ENCODE results near the gene LOXL4. TPM values are rescaled to one million over a fixed set of nuclear protein-coding genes. Genes with fewer than 3 reads are reported as not detected.

LOXL4 gene
- total RNA-seq, 1 donor from 2014 or later, result not detected

DNA sequence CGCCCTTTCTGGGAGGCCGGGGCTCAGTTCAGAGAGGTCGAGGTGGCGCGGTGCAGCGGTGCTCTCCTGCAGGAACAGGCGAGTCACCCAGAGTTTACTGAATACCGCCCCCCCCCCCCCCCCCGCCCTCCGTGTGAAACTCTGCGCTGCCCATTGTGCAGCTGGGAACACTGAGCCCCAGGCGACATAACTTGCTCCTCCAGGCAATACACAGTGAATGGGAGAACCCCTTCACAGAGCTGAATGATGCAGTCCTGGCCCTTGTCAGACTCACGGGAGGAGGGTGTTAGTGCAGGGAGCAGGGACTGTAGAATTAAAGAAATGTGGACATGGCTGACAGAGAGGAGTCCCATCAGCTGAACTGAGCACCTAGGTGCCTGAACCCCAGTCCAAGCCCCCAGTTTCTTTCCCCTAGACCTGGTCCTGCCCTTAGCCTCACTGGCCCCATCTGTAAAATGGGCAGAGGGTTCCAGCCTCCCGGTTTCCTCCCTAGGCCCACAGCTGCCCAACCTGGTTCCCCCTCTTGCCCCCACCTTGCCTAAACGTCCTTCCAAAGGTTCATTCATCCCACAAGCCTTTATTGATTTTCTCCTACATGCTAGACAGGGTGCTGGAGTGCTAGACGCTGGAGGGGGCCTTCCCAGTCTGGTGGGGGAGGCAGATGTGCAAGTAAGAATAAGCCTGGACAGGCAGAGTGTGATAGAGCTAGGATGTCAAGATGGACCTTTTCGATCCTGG, 869 bp upstream of the LOXL4 start:
- Mint-ChIP-seq H3K27me3 (peaks cover 27% of the 10 kb centered on the region), H3K27ac (no peak overlapping the region), H3K4me3 (peak overlapping the region; percentile 78), H3K4me1 (peaks cover 10% of the 10 kb centered on the region), H3K9me3 (no peaks in the 10 kb centered on the region), H3K36me3 (ENCODE audit: low read depth) (no peaks in the 10 kb centered on the region)
- ChIA-PET POLR2A (no interaction called here), CTCF (no interaction called here)
- no peak for ATAC-seq (ENCODE audit: low read depth)
- intact Hi-C loops (cut with micrococcal nuclease), result no loop called here
- TF ChIP-seq CTCF (IDR thresholded peaks at IDR 0.05), result no peak
- no peak for DNase-seq

DNA sequence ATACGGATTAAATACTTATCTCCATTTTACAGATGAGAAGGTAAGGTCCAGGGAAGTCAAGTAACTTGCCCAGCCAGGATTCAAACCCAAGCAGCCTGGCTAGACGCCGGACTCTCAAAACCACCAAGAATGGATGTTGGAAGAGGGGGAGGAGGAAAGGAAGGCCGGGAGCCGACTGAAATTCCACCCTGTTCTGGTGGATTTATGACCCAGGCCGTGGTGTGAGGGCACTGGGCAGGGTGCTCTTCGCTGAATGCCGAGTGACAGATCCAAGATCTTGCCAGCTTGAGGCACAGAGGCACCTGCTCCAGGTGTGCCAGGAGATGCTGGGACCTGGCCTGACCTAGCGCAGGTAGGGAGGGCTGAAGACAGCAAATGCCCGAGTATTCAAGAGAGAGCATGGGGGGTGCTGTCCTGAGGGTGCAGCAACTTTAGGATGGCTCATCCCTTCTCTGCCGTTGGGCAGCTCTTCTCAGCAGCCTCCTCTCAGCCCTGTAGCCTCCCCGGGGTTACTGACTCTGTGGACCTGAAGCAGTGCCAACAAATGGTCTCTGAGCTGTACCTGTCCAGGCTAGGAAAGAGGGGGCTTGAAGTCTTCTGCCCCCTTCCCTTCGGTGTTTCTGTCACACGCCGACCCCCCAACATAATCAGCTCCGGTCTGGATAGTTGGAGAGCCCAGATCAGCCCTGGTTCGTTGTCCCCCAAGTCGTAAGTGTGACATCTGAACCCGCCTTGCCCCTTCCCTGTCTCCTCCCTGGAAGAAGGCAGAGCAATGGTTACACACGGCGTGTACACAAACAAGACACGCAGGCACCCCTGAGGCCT, 713 bp downstream of the LOXL4 start:
- CTCF ChIA-PET, result no interaction called here
- H3K27me3 Mint-ChIP-seq, result peaks cover 21% of the 10 kb centered on the region
- DNase-seq, result no peak
- no peak overlapping the region for H3K27ac Mint-ChIP-seq
- H3K4me1 Mint-ChIP-seq, result peaks cover 10% of the 10 kb centered on the region
- intact Hi-C loops (cut with micrococcal nuclease), result no loop called here
- TF ChIP-seq CTCF (IDR thresholded peaks at IDR 0.05), result no peak
- POLR2A ChIA-PET, result no interaction called here
- no peaks in the 10 kb centered on the region for H3K36me3 Mint-ChIP-seq (ENCODE audit: low read depth)
- no peaks in the 10 kb centered on the region for H3K9me3 Mint-ChIP-seq
- no peak for ATAC-seq (ENCODE audit: low read depth)
- peak overlapping the region; percentile 66 for H3K4me3 Mint-ChIP-seq

DNA sequence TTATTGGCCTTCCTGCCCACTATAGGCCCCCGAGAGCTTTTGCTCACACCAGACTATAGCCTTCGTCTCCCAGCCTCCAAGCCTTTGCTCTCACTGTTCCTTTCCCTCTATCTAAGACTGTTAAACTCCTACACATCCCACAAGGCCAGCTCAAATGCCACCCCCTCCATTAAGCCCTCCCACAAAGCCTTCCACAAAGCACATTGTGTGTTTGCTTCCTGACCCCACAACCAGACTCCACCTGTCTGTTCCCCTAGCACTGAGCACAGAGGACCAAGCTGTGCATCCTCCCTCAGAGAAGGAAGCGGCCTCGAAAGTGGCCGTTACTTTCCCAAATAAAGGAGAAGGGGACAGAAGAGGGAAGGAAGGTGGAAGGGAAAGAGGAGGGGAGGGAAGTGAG, 1.3 kb downstream of the LOXL4 start:
- ChIA-PET POLR2A (no interaction called here), CTCF (no interaction called here)
- Mint-ChIP-seq H3K27me3 (peaks cover 21% of the 10 kb centered on the region), H3K36me3 (ENCODE audit: low read depth) (no peaks in the 10 kb centered on the region), H3K9me3 (no peaks in the 10 kb centered on the region), H3K27ac (no peak overlapping the region), H3K4me1 (peaks cover 10% of the 10 kb centered on the region), H3K4me3 (peak overlapping the region; percentile 44)
- intact Hi-C loops (cut with micrococcal nuclease), result no loop called here
- DNase-seq (no peak), ATAC-seq (ENCODE audit: low read depth) (no peak)
- TF ChIP-seq CTCF (IDR thresholded peaks at IDR 0.05), result no peak

GRCh38 chr10:98265403-98266378, 2.3 kb downstream of the LOXL4 start:
- Mint-ChIP-seq H3K27me3 (peaks cover 16% of the 10 kb centered on the region), H3K4me3 (no peak overlapping the region), H3K36me3 (ENCODE audit: low read depth) (no peaks in the 10 kb centered on the region), H3K27ac (no peak overlapping the region), H3K9me3 (no peaks in the 10 kb centered on the region), H3K4me1 (peaks cover 10% of the 10 kb centered on the region)
- no peak for ATAC-seq (ENCODE audit: low read depth)
- POLR2A ChIA-PET, result no interaction called here
- no peak for TF ChIP-seq CTCF (IDR thresholded peaks at IDR 0.05)
- CTCF ChIA-PET, result no interaction called here
- DNase-seq, result no peak
- intact Hi-C loops (cut with micrococcal nuclease), result no loop called here
